DMS 273 treated with DMSO at 0.1 percent for 48 hours (cell line): ENCODE data around the gene LCN2.

Source experiments
- DNase-seq: peaks from one replicate; lab custom pipeline; 2025; lab: John Stamatoyannopoulos, UW

LCN2 gene

GRCh38 chr9:128115187-128116103 is 33.8 kb upstream of the LCN2 start:
- no peak for DNase-seq

GRCh38 chr9:128116104-128117083 is 32.9 kb upstream of the LCN2 start:
- no peak for DNase-seq

- DNase-seq, result peak; percentile 39
Measured at GRCh38 chr9:128117613-128118471, 31.4 kb upstream of the LCN2 start.

GRCh38 chr9:128118472-128118857 is 30.8 kb upstream of the LCN2 start:
- DNase-seq, result no peak

GRCh38 chr9:128118971-128119665 is 30.1 kb upstream of the LCN2 start:
- DNase-seq, result no peak

- DNase-seq, result no peak
Measured at GRCh38 chr9:128120061-128120740, 29.1 kb upstream of the LCN2 start.

- DNase-seq, result no peak
Measured at GRCh38 chr9:128120741-128121465, 28.4 kb upstream of the LCN2 start.

GRCh38 chr9:128121466-128121810 is 27.8 kb upstream of the LCN2 start:
- DNase-seq, result no peak

GRCh38 chr9:128121924-128122808 is 27.1 kb upstream of the LCN2 start:
- no peak for DNase-seq

GRCh38 chr9:128122809-128123175 is 26.5 kb upstream of the LCN2 start:
- DNase-seq, result no peak

GRCh38 chr9:128123451-128124080 is 25.7 kb upstream of the LCN2 start:
- no peak for DNase-seq

GRCh38 chr9:128124451-128124850 is 24.8 kb upstream of the LCN2 start:
- no peak for DNase-seq

- no peak for DNase-seq
Measured at GRCh38 chr9:128124873-128125579, 24.2 kb upstream of the LCN2 start.

- no peak for DNase-seq
Measured at GRCh38 chr9:128125580-128126354, 23.5 kb upstream of the LCN2 start.

- no peak for DNase-seq
Measured at GRCh38 chr9:128127568-128127989, 21.7 kb upstream of the LCN2 start, which contains the start of gene PTGES2. PTGES2 (minus strand) TSS chr9:128127729; CDS start chr9:128127717, 12 bp downstream.

- peak; percentile 75 for DNase-seq
Measured at GRCh38 chr9:128127990-128128835, 21.0 kb upstream of the LCN2 start.
